ENCODE data around the gene HCFC1R1.
"Not testable (repeated sequence)": the region's sequence is repeated elsewhere in the genome, so short reads cannot be mapped to it uniquely, and the experiment has no call there.

The HCFC1R1 gene

GRCh38 chr16:3057181-3058138 is 33.7 kb upstream of the HCFC1R1 start:
- no peak for DNase-seq (ENCODE audit: low spot score)

- no peak for DNase-seq (ENCODE audit: low spot score)
These were observed 32.8 kb upstream of the HCFC1R1 start for GRCh38 chr16:3056336-3057180.

GRCh38 chr16:3055734-3056115 is 32.0 kb upstream of the HCFC1R1 start:
- not testable (repeated sequence) for DNase-seq (ENCODE audit: low spot score)

GRCh38 chr16:3054965-3055733 is 31.4 kb upstream of the HCFC1R1 start:
- no peak for DNase-seq (ENCODE audit: low spot score)

- not testable (repeated sequence) for DNase-seq (ENCODE audit: low spot score)
These were observed 29.6 kb upstream of the HCFC1R1 start for GRCh38 chr16:3053330-3053710.

- not testable (repeated sequence) for DNase-seq (ENCODE audit: low spot score)
These were observed 29.0 kb upstream of the HCFC1R1 start for GRCh38 chr16:3052571-3053329.

GRCh38 chr16:3051494-3051893 is 27.8 kb upstream of the HCFC1R1 start:
- DNase-seq (ENCODE audit: low spot score) = no peak

- DNase-seq (ENCODE audit: low spot score) = no peak
These were observed 27.3 kb upstream of the HCFC1R1 start for GRCh38 chr16:3051009-3051408.

- DNase-seq (ENCODE audit: low spot score) = no peak
These were observed 26.7 kb upstream of the HCFC1R1 start for GRCh38 chr16:3050487-3050886.

- no peak for DNase-seq (ENCODE audit: low spot score)
These were observed 26.3 kb upstream of the HCFC1R1 start for GRCh38 chr16:3049921-3050481.

- DNase-seq (ENCODE audit: low spot score) = no peak
These were observed 23.6 kb upstream of the HCFC1R1 start for GRCh38 chr16:3047387-3047720.

GRCh38 chr16:3046641-3047386 is 23.1 kb upstream of the HCFC1R1 start:
- no peak for DNase-seq (ENCODE audit: low spot score)

- peak; percentile 71 for DNase-seq (ENCODE audit: low spot score)
These were observed 22.3 kb upstream of the HCFC1R1 start, which contains the start of gene MMP25 for GRCh38 chr16:3045758-3046640. TSS of gene MMP25 (plus strand) at chr16:3046561. CDS start at chr16:3046918, 357 bp downstream.

- no peak for DNase-seq (ENCODE audit: low spot score)
These were observed 21.0 kb upstream of the HCFC1R1 start for GRCh38 chr16:3044708-3045107.

GRCh38 chr16:3042376-3042775 is 18.6 kb upstream of the HCFC1R1 start:
- DNase-seq (ENCODE audit: low spot score) = no peak

- no peak for DNase-seq (ENCODE audit: low spot score)
These were observed 15.2 kb upstream of the HCFC1R1 start for GRCh38 chr16:3038896-3039295.

GRCh38 chr16:3038256-3038655 is 14.5 kb upstream of the HCFC1R1 start:
- DNase-seq (ENCODE audit: low spot score) = no peak

- no peak for DNase-seq (ENCODE audit: low spot score)
These were observed 13.1 kb upstream of the HCFC1R1 start, which contains the start of gene BICDL2 for GRCh38 chr16:3036726-3037315. TSS of gene BICDL2 (minus strand) at chr16:3036944. CDS start at chr16:3035496, 1,448 bp downstream.

Measured in HuH-7.5 (cell line).